GM20000 (cell line): Measurements from ENCODE around the gene C17orf58.
"Not testable (repeated sequence)": the region's sequence is repeated elsewhere in the genome, so short reads cannot be mapped to it uniquely, and the experiment has no call there.

Source experiments
- DNase-seq: peaks from one replicate; pipeline ENCODE4 v3.0.0; 2012; ENCODE audit warnings: low spot score
- TF ChIP-seq, protein P1 (sequence below): IDR thresholded peaks from 2 replicates; pipeline ENCODE4 v1.5.1; 2012; ENCODE audit warnings: mild to moderate bottlenecking, control low read depth; ENCODE audit errors: extremely low read depth, missing control alignments

The C17orf58 gene

DNA sequence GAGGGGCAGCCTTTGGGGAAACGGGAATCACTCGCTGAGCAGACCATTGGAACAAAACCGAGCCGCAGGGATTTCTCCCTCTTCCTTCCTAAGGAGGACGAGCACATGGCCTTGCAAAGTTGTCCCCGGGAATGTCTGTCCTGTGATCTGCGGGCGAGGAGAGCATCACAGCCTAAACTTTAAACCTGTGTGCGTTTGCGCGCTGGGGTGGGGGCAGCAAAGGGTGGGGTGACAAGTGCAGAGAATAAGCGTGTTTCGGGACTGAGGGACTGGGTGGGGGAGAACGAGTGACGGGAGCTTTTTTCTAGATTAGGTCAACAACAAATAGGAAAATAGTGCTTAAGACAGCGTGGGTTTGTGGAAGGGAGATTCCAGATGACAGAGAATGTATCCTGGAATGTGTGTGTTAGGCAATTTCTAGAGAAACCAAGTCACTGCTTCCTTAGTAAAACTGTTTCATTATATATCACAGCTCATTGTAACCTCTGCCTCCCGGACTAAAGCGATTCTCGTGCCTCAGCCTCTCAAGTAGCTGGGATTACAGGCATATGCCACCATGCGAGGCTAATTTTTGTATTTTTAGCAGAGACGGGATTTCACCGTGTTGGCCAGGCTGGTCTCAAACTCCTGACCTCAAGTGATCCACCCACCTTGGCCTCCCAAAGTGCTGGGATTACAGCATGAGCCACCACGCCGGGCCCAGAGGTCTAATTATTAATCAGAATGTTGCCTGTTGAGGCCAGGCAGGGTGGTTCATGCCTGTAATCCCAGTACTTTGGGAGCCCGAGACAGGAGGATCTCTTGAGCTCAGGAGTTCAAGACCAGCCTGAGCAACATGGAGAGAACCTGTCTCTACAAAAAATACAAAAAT is at the start of gene C17orf58:
TSS of gene C17orf58 (minus strand) at position 169 of the 871 bp plus-strand sequence. CDS start 271 bp downstream, outside the sequence.
- DNase-seq = peak; percentile 23

DNA sequence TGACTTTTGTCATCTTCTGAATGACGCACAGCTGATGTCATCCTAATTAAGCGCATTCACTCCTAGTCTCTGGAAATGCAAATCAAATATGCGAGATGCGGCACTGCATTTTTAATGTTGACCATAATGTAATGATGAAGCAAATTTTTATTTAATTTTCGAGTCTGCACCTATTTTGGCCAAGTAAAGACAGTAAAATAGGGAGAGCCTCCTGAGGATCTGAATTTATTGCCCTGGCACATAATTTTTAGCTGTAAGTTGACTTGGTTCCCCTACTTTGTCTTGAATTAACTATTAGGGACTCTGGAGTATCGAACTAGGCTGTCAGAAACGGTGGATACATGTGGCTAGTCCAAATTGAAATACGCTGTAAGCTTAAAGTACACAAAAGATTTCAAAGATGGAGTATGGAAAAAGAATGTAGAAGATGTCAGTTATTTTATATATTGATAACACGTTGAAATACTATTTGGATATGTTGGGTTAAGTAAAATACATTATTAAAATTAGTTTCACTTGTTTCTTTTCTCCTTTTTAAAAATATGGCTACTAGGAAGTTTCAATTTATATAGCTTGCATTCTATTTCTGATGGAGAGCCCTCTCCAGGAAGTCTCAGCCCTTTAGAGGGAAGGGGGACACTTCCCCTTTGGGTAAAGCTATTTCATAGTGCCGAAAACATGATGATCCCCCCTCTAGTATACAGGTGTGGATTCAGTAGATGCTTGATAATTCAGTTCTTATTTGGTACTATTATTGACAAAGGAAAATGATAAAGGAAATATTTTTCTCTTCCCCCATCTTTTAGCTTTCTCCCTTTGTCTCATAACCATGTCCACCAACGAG is 40.3 kb upstream of the C17orf58 start:
- DNase-seq = no peak
- TF ChIP-seq, protein P1, sequence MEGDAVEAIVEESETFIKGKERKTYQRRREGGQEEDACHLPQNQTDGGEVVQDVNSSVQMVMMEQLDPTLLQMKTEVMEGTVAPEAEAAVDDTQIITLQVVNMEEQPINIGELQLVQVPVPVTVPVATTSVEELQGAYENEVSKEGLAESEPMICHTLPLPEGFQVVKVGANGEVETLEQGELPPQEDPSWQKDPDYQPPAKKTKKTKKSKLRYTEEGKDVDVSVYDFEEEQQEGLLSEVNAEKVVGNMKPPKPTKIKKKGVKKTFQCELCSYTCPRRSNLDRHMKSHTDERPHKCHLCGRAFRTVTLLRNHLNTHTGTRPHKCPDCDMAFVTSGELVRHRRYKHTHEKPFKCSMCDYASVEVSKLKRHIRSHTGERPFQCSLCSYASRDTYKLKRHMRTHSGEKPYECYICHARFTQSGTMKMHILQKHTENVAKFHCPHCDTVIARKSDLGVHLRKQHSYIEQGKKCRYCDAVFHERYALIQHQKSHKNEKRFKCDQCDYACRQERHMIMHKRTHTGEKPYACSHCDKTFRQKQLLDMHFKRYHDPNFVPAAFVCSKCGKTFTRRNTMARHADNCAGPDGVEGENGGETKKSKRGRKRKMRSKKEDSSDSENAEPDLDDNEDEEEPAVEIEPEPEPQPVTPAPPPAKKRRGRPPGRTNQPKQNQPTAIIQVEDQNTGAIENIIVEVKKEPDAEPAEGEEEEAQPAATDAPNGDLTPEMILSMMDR = no peak

DNA sequence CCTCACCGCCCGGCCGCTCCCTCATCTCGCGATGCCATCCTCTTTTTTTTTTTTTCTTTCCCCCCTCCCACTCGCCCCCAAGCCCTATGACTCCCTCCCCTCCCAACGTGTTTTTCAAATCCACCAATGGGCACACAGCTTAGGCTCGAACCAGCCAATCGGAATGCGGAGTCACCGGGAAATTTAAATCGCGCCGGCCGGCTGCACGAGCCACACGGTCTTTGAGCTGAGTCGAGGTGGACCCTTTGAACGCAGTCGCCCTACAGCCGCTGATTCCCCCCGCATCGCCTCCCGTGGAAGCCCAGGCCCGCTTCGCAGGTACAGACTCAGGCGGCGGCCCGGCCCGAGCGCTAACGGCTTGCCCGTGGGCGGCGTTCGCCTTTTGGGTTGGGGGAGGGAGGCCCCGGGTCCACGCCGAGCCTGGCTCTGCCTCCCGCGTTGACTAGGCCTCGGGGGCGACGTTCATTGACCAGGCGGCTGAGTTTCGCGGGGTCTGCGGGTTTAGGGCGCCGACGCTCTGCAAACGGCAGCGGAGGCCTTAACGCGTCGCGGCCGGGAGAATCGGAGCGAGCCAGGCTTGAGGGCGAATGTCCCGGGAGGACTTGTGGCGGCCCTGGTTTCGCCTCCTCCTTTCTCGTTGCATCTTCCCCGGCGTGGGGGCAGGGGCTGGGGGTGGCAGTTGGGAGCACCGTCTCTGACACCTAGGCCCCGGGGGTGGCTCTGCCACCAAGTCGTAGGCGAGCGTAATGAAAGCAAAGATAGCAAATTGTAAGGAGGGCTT is 39.4 kb upstream of the C17orf58 start, which contains the start of gene KPNA2:
TSS of gene KPNA2 (plus strand) at position 213 of the 781 bp plus-strand sequence. CDS start 1,398 bp downstream, outside the sequence.
- TF ChIP-seq, protein P1 = no peak
- peak; percentile 98 for DNase-seq

GRCh38 chr17:68035131-68035522 is 38.9 kb upstream of the C17orf58 start:
- TF ChIP-seq, protein P1 = no peak
- DNase-seq = no peak

- DNase-seq = no peak
- TF ChIP-seq, protein P1 = no peak
Measured at GRCh38 chr17:68034452-68034776, 38.1 kb upstream of the C17orf58 start.

- no peak for DNase-seq
- TF ChIP-seq, protein P1 = no peak
Measured at GRCh38 chr17:68033636-68034451, 37.6 kb upstream of the C17orf58 start.

DNA sequence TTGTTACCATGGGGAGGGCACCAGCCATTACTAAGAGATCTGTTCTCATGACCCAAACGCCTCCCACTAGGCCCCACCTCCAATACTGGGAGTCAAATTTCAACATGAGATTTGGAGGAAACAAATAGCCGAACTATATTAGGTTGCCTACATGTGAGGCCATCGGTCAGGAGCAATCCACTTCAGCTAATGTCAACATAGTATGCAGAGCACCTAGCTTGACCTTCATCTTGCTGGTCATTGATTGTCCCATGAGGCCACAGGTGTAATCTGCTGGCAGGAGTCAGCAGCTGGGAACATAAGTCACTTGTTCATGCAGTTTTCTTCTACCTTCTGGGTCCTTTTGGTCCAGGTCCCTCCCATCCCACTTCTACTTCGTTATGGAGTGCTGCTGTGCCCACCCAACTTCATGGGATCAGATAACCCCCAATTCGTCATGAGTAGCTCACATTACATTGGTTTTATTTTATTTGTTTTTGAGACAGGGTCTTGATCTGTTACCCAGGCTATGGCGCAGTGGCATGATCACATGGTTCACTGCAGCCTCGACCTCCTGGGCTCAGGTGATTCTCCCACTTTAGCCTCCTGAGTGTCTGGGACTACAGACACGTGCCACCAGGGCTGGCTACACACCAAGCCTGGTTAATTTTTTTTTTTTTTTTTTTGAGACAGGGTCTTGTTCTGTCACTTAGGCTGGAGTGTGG is 33.4 kb upstream of the C17orf58 start:
- DNase-seq = no peak
- TF ChIP-seq, protein P1 = no peak

DNA sequence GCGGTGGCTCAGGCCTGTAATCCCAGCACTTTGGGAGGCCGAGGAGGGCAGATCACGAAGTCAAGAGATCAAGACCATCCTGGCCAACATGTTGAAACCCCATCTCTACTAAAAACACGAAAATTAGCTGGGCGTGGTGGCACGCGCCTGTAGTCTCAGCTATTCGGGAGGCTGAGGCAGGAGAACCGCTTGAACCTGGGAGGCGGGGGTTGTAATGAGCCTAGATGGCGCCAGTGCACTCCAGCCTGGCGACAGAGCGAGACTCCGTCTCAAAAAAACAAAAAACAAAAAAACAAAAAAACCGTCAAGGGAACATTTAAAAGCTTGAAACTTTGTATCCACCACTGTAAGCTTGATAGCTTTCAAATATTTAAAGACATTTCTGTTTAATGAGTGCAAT is 26.3 kb upstream of the C17orf58 start:
- DNase-seq = not testable (repeated sequence)
